Coronary artery (tissue), 2 donors: ENCODE measurements around the gene DSCAML1.

Source experiments
- DNase-seq: peaks from one replicate; pipeline ENCODE4 v3.0.0-alpha.2; 2017; ENCODE audit warnings: low spot score
- H3K27ac ChIP-seq, 2 donors: fragments of 200-600 bp; sonication (generic); one replicate each; pipeline ENCODE4 v1.5.1; 2016 to 2019
- H3K4me3 ChIP-seq: fragments of 200-600 bp; sonication (generic); 2 replicates; pipeline ENCODE4 v1.5.1; 2016; ENCODE audit warnings: mild to moderate bottlenecking, moderate library complexity
- CTCF ChIP-seq: fragments of 200-600 bp; sonication (generic); IDR thresholded peaks from one replicate; pipeline ENCODE4 v1.5.1; 2019; ENCODE audit warnings: antibody characterized with exemption

Gene DSCAML1

GRCh38 chr11:117438371-117439000, 358.5 kb downstream of the DSCAML1 start:
- DNase-seq: no peak
- TF ChIP-seq CTCF: no peak
- no peak overlapping the region for H3K27ac ChIP-seq
- no peak overlapping the region for H3K4me3 ChIP-seq

- Histone ChIP-seq H3K4me3 (no peak overlapping the region), H3K27ac (no peak overlapping the region)
- no peak for TF ChIP-seq CTCF
- no peak for DNase-seq
Measured at GRCh38 chr11:117437791-117438130, 359.3 kb downstream of the DSCAML1 start.

- H3K4me3 ChIP-seq: no peak overlapping the region
- no peak overlapping the region for H3K27ac ChIP-seq
- DNase-seq: no peak
- no peak for TF ChIP-seq CTCF
Measured at GRCh38 chr11:117437041-117437790, 359.8 kb downstream of the DSCAML1 start.

GRCh38 chr11:117435326-117435725, 361.7 kb downstream of the DSCAML1 start:
- DNase-seq: no peak
- Histone ChIP-seq H3K4me3 (no peak overlapping the region), H3K27ac (no peak overlapping the region)
- no peak for TF ChIP-seq CTCF

- Histone ChIP-seq H3K27ac (no peak overlapping the region), H3K4me3 (no peak overlapping the region)
- no peak for TF ChIP-seq CTCF
- no peak for DNase-seq
Measured at GRCh38 chr11:117434481-117434880, 362.5 kb downstream of the DSCAML1 start.

- DNase-seq: no peak
- H3K27ac ChIP-seq: no peak overlapping the region
- TF ChIP-seq CTCF: no peak
Measured at GRCh38 chr11:117433717-117434116, 363.3 kb downstream of the DSCAML1 start.

GRCh38 chr11:117431436-117431835, 365.6 kb downstream of the DSCAML1 start:
- DNase-seq: no peak
- TF ChIP-seq CTCF: no peak
- Histone ChIP-seq H3K27ac (no peak overlapping the region), H3K4me3 (no peak overlapping the region)

More at GRCh38 chr11:117433717-117434116, 363.3 kb downstream of the DSCAML1 start:
- H3K4me3 ChIP-seq: no peak overlapping the region
